HG03159 (cell line): ENCODE data around the gene STEAP3.

ENCODE experiments used
- ATAC-seq: cut with Tn5 transposase; IDR thresholded peaks from one replicate; pipeline ENCODE4 v1.9.1; 2021; ENCODE audit warnings: mild to moderate bottlenecking, moderate library complexity; ENCODE audit not compliant: unreplicated experiment

The STEAP3 gene

GRCh38 chr2:119197529-119198239 is 25.9 kb upstream of the STEAP3 start:
- ATAC-seq: no peak

DNA sequence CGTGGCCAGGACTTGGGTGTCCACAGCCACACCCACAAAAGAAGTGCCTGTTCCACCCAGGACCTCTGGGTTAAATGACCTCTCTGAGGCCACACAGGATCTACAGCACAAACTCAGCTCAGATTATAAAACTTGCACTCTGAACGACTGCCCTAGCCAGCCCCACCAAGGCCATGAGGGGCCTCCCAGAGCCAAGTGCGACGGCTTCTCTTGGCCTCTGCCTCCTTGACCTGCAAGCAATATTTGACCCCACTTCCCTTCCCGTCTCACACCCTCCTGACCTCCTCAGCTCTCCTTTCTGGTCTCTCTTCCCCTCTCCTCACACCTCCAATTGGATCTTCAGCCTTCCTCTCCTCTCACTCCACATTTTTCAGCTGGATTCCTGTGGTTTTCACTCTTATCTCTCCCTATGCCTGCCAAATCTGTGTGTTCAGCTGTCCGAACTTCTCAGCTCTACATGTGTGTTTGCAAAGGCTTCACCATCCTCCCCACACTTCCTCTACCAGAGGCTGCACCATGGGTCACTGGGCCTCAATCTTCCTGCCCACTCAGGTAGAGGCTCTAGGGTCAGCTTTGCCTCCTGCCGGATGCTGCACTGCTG is 25.3 kb upstream of the STEAP3 start:
- ATAC-seq: no peak

GRCh38 chr2:119201815-119202214 is 21.8 kb upstream of the STEAP3 start:
- no peak for ATAC-seq

DNA sequence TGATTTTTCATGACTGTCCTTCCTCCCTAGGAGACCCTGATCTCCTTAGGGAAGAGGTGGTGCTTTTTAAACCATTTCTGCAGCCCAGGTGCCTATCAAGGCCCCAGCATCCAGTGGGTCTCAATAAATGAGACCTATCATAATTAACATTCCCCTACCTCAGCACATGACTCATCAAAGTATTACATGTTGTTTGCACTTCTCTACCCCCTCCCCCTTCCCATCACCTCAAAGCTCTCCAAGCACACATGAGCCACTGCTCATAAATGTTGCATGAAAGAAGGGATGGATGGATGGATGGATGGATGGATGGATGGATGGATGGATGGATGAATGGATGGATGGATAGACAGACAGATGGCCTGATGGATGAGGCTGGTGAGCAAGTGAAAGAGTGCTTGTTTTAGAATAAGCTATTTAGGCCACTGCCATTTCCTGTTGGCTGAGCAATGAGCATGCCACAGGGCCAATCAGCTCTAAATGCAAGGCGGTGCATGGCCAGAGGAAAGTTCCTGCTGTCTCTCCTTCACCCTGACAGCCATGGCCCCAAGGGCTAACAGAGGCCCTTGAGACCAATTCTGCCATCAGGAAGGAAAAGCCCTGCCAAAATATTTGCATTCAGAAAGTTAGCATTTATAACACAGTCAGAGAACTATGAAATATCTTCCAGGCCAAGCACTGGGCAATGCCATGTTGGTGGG is 20.9 kb upstream of the STEAP3 start:
- ATAC-seq: no peak

GRCh38 chr2:119204525-119204924 is 19.1 kb upstream of the STEAP3 start:
- no peak for ATAC-seq

DNA sequence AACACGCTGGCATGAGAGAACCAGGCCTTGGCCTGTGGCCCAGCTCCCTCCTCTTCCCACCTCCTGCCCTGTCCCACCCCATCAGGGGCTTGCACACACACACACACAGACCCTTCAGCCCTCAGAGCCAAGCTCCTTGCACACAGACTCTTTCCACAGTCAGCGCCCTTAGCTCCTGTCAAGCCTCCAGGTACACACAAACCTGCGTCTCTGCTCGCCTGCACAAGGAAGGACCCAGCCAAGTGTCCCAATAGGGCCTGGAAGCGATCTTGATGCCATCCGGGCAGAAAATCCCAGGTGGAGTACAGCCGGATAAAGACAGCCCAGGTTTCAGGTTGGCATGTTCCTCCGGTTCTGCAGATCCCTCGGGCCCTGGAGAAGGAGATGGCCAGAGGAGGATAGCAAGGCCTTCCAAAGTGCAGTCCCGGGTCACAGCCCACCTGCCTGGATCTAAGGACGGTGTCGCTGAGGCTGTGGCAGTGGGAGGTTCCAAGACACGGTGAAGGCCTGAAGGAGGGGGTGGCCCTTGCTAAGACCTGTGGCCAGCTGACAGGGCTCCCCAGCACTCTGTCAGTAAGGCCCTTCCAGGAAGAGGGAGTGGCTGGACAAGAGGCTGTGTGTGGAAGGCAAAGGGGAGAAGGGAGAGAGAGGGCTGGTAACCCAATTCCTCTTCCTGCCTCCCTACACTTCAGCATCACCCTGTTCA is 18.5 kb upstream of the STEAP3 start:
- ATAC-seq: no peak

DNA sequence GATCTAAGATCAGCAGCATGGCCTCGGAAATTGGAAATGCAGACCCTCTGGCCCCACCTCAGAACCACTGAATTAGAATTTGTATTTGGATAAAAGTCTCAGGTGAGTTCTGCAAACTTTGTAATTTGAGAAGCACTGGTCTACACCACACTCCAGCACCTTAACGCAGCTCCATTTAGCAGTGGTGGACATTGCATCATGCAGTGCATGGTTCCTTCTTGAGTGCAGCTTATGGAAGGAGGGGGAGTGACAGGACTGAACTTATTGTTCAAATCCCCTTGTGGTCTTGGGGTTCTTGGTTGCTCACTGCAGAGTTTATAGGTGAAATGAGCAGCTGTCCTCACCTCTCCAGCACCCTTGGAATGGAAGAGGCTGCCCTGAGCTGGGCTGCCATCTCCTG is 17.4 kb upstream of the STEAP3 start:
- ATAC-seq: no peak

DNA sequence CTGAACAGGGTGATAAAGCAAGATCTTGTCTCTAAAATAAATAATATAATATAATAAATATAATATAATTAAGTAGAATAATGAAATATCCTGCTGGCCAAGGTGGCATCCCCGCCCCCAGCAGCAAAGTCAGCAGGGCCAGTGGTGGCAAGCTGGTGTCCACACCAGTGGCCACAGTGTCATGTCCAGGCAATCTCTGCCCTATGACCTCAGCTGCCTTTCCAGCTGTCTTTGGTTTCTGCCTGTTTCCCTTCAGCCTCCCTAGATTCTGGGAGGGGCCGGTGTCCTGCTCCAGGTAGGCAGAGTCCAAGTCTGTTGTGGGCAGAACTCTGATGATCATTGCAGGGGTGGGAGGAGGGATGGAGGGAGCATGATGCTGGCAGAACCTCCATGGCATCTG is 16.2 kb upstream of the STEAP3 start:
- ATAC-seq: no peak

DNA sequence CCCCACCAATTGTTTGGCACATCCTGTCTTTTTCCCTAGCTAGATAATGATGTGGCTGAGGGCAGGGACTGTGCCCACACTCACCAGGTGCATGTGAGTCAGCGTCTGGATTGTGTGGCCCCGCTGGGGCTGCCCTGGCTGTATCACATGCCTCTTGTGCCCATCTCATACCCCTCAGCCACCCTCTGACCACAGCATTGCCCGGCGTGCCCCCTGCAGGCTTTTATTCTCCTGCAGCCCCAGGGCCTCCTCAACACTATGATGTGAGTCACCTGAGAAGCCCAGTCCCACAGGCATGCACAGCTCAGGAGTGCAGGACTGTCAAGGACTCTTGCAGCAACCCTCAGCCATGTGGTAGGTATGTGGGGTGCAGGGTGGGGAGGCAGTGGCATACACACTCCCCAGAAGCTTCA is 14.8 kb upstream of the STEAP3 start:
- ATAC-seq: no peak

DNA sequence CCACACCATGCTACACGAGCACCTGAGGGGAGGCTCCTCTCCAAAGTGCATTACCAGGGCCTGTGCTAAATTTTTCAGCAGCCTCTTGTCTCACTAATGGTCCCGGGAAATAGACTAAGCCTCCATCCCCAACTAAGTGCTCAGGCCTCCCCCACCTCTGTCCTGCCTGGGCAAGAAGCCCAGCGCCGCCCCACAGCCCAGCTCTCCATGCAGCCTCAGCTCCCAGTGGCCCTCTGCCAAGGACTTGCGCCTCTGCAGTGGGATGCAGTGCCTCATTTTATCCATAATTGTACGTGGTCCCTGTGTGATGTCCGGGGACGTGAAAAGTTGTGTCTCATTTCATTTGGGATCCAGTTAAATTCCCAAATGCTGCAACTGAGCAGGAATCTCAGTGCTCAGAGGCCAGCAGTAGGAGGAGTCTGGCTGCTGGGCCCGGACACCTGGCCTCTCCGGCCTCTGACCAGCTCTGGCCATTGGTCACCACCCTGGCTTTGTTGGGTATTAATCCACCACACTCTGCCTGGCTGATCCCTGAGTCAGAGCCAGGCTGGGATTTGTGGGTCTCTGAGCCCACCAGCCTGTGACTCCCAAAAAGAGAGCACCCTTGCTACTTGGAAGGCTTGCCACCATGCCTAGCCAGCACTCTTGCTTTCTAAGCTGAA is 11.4 kb upstream of the STEAP3 start:
- no peak for ATAC-seq

DNA sequence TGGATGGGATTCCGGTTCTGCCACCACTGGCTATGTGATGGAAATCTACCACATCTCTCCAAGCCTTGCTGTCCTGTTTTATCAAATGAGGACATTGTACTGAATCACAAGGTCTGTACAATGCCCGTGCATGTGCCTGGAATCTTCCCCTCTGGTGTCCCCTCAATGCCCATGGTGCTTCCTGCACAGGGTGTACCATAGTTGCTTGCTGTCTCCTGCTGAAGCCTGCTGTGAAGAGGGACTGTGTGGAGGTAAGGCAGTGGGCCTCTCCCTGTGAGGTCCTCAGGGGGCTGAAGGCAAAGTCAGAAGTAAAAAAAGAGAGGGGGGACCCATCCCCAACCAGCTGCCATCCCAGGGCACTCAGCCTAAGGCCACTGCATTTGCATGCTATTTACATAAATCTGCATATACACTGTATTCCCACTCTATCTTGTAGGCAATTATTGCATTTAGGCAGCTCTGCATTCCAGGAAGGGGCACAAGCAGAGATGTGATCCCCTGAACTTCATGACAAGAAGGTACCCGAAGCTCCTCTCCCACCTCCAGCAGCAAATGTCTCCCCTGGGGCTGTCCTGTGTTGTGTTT is 9.1 kb upstream of the STEAP3 start:
- ATAC-seq: no peak

DNA sequence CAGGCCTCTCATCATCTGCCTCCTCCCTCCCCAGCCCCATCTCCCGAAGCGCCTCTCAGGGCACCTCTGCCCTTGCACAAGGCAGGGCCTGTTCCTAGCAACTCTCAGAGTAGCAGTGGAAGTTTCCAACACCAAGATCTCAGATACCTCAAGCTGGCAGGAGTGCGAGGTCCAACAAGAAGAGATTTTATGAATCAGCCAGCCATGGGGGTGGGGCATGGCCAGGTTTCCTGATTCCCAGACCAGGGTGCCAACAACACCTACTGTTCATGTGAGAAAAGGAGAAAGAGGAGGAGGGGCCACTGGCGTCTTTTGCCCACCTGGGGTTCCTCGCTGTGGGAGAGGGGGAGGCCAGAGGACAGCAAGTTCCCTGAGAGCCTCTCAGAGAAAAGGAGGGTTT is 6.6 kb upstream of the STEAP3 start:
- ATAC-seq: no peak

- ATAC-seq: no peak
These were observed 5.1 kb upstream of the STEAP3 start for GRCh38 chr2:119218478-119219064.

DNA sequence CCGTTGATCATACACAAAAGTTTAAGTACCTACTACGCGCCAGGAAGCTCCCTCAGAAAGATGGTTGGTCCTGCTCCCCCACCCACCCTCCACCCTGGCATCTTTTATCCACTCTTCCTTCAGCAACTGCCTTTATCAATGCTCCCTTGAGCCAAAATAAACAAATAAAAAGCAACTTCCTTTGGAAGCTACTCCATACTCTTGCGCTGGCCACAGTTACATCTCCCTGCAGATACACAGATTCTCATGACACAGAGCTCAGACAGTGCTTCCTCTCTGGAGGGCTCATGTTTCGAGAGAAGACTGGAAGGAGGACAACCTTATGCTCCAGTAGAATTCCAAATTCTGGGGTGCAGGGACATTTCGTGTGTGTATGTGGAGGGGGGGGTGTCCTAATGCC is 3.8 kb upstream of the STEAP3 start:
- ATAC-seq: no peak

DNA sequence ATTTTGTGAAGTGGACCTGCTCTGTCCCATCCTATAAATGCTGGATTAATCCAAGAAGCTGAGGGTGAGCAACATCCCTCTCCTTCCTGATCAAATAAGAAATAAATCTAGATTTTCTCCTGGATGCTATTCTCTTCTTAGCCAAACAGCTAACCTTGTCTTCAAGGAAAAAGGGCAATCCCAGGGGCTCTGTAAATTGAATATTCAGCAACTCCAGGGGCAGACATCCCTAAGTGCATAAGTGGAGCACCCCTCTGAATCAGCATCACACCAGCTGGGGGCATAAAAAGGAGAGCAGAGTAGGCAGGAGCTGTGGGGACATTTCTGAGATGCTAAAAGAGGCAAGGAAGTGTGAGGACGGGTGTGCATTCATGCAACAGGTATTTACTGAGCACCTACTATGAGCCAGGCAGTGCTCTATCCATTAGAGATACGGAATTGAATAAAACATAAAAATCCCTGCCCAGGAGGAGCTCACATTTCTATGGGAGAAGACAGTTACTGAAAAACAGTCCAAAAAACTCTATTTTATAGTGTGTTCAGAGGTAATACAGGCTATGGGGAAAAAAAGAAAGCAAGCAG is 2.8 kb upstream of the STEAP3 start:
- ATAC-seq: no peak

DNA sequence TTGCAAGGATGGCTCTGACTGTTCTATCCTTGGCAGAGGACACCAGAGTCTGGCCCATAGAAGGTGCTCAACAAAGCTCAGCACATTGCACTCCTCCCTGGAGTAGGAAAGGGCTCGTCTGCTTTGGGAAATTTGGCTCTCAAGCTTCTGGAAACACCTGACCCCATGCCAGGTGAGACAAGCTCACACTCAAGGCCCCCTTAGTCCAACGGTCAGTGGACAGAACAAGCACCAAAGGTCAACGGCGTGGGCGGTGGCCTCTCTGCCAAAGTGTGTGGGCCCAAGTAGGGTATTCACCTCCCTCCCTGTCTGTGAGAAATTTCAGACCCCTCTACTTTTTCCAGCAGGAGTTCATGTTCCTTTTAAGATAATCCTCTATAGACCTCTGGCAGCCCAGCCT is 2.0 kb upstream of the STEAP3 start:
- ATAC-seq: no peak

GRCh38 chr2:119222213-119222612 is 1.4 kb upstream of the STEAP3 start:
- ATAC-seq: no peak

DNA sequence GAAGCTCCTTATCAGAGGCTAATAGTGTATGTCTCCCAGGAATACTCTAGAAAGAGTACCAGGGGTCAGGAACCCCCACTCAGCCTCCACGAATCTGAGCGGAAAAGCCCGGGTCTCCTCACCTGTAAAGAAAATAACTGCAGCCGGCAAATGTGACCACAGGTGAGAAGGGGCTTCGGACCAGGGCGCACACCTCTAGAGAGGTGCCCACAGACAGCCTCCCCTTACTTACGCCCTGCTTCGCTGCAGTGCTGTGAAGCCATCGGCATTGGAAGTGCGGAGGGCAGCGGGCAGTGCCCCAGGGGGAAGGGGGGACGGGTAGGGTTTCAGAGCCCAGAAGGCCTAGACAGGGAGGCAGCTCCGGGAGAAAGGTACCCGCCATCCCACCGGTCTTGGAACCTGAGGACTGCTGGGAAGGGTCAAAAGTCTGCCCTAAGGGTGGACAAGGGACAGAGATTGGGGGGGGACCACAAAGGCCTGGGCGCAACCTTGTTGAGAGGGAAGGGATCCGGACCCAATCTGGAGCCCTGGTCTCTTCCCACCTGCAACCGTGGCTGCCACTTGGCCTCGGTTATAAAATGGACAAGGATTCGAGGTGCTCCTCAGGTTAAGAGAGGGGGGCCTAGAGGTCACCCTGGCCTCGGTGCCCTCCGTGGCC is 642 bp upstream of the STEAP3 start:
- no peak for ATAC-seq

- no peak for ATAC-seq
These were observed 914 bp downstream of the STEAP3 start for GRCh38 chr2:119224391-119225104.
